ENCODE data around the gene KBTBD2.
"Not testable (repeated sequence)": the region's sequence is repeated elsewhere in the genome, so short reads cannot be mapped to it uniquely, and the experiment has no call there.

The KBTBD2 gene

DNA sequence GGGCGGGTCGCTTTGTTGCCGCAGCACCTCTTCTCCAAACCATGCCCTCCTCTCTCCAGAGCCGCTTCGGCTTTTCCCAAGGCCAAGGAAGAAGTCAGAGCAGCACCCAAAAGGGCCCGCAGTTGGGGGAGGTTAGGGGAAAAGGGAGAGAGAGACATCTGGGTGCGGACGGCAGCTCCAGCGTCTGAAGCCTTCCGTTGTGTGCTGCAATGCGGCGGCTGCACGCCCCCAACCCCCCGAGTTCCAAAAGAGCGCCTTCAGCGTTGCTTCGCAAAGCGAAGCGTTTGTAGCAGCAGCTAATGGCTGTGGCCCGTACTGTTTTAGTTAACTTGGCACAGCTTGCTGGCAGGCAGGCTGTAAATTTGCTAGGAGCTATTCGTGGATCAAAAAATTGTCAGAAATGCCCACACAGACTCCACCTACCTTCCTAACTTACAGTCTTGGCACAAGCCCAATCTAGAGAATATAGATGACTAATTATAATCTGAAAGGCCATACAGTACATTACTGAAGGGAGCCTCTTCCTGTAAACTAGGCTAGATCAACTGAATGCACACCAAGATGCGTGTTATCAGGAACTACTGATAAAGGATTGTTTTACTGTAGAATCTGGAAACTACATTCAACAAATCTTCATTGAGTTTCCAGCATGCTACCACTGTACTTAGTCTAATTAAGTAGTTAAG is 1.1 kb upstream of the KBTBD2 start:
- DNase-seq = peak; percentile 72

DNA sequence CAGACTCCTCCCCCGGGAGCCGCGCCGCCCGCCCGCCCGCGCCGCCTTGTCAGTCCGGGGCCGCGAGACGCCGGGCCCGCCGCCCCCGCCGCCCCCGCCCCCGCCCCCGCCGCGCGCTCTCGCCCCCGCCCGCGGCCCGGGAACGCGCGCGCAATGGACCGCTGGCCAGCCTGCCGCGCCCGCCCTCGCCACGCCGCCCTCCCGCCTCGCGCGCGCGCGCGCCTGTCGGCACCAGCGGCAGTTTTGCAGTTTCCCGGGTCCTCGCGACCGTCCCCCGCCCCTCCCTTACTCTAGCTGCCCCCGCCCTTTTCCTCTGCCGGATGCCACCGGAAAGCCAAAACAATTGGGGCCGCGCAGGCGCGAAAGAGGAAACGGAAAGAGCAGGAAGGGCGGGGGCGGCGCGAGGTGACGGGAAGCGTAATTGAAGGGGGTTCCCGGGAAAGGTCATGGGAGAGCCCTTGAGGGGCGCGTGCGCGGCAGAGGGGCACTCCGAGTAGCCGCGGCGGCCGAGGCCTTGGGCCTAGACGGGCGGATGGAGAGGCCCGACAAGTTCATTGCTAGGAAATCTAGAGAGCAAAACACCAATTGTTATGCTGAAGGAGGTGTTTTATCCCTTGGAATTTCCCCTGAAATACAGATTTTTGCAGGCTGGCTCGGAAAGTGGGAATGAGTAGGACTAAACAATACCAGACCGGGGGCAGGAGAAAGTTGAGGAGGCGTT is 400 bp upstream of the KBTBD2 start:
- DNase-seq = peak; percentile 91

DNA sequence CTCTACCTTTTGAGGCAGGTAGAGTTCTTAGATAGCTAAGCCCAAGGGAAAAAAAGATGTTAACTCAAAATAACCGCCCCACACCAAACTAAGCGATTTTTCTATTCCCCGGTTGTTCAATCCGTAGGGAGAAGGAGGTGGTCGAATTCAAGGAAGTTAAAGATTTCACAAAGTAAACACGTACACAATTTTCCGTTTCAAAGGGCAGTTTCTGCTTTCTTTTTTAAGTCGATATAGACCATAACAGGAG is 842 bp downstream of the KBTBD2 start:
- DNase-seq = no peak

DNA sequence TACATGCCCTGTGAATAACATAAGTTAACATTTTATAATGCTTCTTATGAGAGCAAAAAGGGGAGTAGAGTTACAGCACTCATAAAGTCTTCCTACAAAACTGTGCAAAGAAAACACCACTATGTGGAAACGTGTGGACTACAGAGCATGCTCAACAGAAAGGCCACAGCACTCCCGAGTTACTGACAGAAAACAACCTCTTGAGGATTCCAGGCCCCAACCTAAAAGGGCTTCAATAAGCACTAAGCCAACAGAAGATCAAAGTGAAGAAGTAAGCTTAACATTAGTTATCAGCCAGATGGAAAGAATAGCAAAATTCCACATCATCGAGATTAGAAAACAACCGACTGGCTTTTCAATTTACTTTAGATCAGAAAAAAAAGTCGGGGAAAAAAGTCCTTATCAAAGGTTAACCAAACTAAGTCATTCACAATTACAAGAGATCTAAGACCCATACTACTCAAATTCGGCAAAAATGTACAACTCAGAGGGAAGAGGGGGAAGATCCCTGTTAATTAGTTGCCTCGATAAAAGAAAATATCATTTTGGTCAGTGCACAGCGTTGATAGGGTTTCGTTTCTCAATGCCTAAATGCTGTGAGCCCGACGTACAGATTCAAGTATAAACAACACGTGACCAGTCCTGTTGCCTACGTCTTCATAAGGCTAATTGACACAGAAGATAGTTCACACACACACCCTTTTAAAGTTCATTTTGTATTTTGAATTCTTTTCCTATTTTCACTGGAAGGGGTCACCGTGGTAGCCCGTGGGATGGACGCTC is 1.4 kb downstream of the KBTBD2 start:
- DNase-seq = peak; percentile 63

DNA sequence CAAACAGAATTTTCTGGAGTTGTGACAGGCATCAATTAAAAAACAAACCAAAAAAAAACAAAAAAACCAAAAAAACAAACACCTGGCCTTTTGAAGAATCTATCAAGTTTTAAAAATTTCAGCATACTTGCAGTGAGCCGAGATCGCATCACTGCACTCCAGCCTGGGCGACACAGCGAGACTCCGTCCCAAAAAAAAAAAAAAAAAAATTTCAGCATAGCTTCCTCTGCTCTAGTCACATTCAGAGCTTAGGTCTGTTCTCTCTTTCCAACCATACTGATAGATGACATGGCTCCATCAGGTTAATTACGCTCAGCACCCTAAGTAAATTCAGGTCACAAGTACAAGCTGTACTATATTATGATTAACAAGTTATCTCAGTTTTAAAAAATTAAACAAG is 3.1 kb downstream of the KBTBD2 start:
- DNase-seq = no peak

DNA sequence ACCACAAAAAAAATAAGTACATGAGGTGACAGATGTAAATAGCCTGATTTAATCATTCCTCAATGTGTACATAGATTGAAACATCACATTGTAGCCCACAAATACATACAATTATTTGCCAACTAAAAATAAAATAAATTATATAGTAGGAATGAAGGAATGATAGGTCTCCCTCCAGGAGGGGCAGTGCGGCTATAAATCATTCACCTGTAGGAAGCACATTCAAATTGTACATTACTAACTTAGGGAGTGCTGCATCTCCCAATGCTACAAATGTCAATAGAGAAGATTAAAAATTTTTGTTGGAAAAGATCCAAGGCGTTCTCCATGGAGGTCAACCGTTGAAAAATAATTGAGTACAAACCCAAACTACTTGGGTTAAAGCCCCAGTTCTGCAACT is 4.2 kb downstream of the KBTBD2 start:
- no peak for DNase-seq

DNA sequence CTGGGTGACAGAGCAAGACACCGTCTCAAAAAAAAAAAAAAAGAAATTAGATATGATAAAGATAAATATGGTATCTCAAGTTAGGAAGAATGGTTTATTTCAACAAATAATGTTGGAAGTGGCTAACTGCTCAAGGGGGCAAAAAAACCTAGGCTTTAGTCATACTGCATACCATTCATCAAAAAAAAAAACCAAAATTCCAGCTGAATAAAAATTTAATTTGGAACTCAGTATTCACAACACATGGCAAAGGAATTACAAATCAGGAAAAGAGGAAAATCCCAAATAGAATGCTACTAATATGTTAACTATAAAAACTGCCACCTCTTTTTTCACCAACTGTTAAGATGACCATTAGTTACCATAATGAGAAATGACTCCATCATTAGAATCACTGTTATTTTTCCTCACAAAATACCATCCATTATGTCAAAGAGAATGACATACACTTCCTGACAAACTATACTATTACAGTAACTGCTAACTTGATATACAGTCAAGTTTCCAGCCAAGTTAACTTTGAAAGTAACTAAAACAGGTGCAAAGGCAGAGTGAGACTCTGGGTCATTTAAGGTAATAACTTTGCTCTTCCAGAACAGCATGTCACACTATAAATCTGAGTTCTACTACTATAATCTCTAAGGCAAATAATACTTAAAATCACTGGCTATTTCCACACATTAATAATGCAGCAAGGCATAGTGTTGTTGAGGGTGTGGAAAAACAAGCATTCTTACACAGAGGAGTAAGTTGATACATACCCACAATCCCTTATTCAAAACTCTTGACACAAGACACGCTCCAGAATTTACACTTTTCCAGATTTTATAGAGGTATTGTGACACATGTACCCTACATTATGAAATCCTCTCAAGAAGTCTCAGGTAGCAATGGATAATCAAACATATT is 10.2 kb downstream of the KBTBD2 start:
- DNase-seq = no peak

DNA sequence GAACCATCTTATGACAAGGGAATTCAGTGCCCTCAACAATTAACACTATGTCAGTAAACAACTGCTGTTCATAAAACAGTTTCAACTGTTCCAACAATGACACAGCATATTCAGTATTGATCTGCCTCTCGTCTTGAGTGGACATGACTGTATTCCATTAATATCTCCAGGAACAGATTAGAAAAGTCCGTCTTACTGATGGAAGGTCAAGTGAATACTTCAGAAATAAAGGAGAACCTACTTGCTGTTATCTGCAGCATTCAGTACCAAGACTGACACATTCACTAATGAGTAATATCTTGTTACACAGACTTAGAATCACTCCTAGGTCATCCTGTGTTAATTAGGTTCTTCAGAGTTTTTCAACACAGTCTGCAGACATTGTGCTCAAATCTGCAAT is 12.1 kb downstream of the KBTBD2 start:
- no peak for DNase-seq

DNA sequence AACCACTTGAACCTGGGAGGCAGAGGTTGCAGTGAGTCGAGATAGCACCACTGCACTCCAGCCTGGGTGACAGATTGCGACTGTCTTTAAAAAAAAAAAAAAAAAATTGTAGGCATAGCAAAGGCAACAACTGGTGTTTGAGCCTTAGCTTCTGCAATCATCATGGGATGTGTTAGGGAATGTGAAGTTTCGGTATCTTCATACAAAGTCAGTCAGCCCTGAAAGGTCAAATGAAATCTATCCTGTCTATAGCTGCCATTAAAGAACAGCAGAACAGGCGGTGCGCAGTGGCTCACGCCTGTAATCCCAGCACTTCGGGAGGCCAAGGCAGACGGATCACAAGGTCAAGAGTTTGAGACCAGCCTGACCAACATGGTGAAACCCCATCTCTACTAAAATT is 13.5 kb downstream of the KBTBD2 start:
- not testable (repeated sequence) for DNase-seq

DNA sequence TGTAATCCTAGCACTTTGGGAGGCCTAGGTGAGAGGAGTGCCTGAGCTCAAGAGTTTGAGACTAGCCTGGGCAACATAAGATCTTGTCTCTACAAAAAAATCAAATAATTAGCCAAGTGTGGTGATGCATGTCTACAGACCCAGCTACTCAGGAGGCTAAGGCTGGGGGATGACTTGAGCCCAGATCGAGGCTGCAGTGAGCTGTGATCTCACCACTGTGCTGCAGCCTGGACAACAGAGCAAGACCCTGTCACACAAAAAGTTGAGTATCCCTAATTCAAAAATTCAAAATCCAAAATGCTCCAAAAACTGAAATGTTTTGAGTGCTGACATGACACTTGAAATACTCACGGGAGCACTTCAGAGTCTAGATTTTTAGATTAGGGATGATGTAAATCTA is 19.1 kb downstream of the KBTBD2 start:
- DNase-seq = no peak

DNA sequence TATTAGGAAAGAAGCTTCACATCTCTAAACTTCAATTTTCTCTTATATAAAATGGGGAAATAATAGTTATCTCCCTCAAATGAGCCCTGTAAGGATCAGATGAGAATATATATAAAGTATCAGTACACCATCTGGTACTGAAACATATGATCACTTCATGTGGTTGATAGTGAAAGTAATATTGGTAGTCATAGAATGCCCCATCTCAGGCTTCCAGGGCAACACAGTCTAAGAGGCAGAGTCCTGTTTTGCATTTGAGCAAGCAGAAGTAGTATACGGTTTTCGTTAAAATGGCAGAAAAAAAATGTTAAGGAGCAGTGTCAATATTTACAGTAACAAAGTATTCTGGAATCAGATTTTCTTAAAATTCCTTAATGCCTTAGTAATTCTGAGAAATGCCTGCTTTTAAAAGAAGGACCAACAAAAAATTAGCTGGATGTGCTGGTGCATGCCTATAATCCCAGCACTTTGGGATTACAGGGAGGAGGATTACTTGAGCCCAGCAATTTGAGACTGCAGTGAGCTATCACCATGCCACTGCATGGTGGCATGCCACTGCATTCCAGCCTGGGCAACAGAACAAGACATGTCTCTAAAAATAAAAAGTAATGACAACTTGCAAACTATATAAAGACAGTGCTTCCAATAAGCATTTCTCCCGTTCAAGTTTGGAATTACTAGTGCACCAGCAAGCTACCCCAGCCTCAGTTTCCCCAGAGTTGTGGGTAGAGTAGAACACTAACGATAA is 19.8 kb downstream of the KBTBD2 start:
- no peak for DNase-seq

DNA sequence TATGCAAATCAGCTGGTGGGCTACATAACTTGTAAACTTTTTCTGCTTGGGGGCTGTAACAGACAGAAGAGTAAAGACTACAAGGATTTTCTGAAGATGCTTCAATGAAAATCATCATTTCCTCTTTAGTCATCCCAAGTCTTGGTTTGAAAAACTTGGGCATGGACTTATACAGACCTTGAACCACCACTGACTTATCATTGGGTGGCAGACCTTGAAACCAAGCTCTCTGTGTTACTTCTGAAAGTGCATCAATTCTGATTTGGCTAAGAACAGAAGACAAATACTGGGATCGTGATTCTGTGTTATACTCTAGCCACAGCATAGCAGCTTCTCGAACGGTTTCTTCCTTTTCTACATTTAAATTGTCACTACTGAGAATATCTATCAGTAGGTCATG is 21.3 kb downstream of the KBTBD2 start:
- no peak for DNase-seq

DNA sequence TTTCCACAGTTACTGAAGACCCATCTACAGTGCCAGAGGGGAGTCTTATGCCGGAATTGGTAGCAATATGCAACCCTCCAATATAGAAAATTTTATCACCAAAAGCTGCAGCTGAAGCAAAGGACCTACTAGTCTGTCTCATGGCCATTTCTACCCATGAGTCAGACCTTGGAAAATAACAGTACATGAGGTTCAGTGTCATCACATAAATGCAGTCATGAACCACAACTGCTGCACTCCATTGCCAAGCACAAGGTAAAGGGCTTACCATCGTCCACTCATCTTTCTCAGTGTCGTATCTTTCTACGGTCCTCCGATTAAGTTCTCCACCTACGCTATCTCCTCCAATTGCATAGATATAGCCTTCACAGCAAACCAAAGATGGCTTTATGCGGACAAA is 21.8 kb downstream of the KBTBD2 start:
- DNase-seq = no peak

DNA sequence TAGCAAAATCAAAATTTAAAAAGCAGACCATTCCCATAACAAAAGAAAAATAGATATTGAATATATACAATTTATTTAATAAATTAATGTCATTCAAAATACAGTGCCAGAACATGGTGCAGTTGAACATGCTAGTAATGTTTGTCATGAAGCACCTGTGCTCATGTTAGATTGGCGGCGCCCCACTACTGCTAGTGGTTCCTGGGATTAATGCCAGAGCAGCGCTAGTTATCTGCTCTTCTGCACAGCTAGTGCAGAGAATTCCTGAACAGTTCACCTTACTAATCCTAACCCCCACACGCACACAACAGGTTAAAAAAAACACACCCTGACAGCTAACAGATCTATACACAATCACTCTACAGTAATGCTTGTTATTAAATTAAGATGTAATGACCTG is 23.4 kb downstream of the KBTBD2 start:
- DNase-seq = no peak

DNA sequence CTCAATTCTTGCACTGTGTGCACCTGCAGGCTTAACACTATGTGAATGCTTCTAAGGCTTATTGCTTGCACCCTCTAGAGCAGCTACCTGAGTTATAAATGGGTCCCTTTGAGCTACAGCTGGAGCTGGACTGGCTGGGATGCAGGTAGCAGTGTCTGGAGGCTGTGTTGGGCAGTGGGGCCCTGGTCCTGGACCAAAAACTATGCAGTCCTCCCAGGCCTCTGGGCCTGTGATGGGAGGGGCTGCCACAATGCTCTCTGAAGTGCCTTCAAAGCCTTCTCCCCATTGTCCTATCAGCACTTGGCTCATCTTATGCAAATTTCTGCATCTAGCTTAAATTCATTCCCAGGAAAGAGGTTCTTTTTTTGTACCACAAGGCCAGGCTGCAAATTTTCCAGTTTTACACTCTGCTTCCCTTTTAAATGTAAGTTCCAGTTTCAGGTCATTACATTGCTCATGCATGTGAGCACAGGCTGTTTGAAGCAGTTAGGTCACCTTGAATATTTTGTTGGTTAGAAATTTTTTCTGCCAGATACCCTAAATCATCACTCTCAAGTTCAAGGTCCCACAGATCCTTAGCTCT is 26.0 kb downstream of the KBTBD2 start:
- peak; percentile 47 for DNase-seq

DNA sequence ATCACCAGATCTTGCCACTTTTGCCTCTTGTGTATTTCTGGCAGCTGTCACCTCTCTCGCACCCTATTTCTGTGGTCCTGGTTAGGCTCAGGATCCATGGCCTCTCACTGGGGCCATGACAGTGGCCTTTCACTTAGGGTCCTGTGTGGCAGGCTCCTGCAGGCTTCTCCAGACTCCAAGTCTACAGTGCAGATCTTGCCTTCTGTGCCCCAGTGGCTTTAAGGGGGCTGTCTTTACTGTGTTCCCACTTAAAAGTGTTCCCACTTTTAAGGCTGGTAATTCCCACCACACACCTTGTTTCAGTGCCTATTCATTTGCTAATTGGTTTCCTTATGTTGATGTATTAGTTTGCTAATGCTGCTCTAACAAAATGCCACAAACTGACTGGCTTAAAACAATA is 27.7 kb downstream of the KBTBD2 start:
- DNase-seq = not testable (repeated sequence)

DNA sequence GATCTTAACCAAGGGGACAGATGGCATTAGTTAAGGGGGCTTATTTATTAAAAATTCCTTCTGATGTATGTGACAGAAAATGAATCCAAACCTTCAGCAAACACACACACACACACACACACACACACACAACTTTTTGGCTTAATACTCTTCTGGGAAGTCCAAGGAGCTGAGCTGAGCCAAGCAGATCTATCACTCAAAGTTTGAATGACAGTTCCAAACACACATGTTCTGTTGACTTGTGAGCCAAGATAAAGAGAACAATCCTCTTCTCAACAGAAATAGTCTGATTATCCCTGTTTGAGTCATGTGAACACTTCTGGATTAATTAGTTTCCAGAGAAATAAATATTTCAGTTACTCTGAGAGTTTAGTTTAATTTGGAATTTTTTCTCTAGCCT is 31.5 kb downstream of the KBTBD2 start:
- no peak for DNase-seq

DNA sequence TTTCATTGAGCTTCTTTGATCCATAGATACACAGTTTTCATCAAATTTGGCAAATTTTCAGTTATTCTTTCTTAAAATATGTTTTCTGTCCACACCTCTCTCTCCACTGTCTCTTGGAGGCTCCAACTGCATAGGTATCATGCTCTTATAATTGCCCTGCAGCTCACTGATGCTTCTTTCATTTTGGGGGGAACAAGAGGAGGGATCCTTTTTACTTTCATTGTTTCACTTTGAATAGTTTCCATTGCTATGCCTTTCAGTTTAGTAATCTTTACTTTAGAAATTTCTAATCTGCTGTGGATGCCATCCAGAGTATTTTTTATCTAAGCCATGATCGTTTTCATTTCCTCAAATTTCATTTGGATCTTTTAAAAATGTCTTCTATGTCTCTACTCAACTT is 32.9 kb downstream of the KBTBD2 start:
- no peak for DNase-seq

DNA sequence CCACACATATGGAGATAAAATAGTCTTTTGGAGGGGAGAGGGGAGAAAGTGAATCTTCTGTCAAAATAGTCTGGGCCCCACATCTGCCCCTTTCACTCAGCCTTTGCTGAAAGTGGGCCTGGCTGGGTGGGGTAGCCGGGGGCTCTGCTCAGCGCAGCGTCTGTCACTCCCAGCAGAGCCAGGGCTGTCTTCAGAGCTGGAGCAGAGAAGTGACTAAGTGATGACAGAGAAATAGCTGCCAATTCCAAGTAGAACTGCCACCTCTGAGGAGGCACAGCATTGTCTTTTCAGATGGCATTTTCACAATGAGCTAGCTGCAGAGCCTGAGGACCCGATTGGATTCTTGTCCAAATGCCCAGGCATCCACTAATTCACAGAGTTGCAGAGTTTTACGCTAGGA is 34.5 kb downstream of the KBTBD2 start:
- not testable (repeated sequence) for DNase-seq

DNA sequence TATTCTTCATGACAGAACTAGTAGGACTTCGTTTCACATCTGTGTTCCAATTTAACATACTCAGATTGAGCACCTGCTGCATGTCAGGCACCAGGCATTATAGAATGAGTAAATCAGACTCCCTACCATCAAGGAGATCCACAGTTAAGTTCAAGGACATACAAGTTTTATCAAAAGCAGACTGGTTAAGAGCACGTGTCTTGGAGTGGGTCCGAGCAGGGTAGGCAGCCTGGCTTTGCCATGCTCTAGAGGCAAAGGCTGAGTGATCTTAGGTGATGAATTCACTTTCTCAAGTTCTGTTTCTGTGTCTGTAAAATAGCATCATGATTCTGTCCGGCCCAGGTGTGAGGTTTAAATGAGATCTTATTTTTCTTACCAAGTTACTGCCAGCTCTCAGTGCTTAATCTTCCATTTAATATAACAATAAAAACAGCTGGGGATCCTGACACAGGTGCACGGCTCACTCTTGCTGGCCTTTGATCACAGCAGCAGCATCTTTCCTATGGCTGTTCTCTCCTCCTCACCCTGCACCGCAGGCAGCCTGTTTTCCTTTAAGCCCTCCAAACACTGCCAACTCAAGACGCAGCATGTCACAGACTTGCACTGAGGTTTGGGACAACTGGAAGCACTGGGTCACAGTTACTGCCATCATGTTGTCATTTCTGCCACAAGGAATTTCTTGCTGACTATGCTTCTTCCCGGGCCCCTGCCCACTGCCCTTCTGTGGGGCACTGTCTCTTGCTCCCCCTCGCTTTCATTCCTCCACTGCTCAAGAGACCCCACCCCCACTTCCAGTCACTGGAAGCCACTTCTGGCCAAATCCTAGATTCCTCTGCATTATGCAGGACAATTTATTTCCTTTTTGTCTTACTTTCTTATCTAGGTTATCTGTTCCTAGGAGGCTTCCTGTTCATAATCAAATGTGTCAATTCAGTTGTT is 35.5 kb downstream of the KBTBD2 start:
- DNase-seq = not testable (repeated sequence)

DNA sequence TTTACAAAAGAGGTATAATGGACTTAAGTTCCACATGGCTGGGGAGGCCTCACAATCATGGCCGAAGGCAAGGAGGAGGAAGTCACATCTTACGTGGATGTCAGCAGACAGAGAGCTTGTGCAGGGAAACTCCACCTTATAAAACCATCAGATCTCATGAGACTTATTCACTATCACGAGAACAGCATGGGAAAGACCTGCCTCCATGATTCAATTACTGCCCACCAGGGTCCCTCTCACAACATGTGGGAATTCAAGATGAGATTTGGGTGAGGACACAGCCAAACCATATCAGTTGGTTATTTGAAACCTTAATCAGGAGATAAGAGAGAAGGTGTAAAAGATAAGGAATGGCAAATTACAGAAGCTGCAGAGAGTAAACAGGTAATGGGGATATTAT is 40.9 kb downstream of the KBTBD2 start:
- DNase-seq = not testable (repeated sequence)
